AG04449 (cell line): ENCODE results near the gene WDR48.

Source experiments
- CTCF ChIA-PET: fragments of 350-600 bp; formaldehyde crosslinking; extraction: SDS; loops from one replicate; lab custom pipeline; 2021; ENCODE audit warnings: antibody characterized with exemption; lab: Yijun Ruan, JAX
- POLR2A ChIA-PET: fragments of 400-600, 350-600 bp; formaldehyde crosslinking; extraction: SDS; loops from one replicate; lab custom pipeline; 2020; ENCODE audit warnings: antibody characterized with exemption, inconsistent platforms; lab: Yijun Ruan, JAX
- DNase-seq: peaks from one replicate; pipeline ENCODE4 v3.0.0-alpha.2; 2010; ENCODE audit warnings: low read depth, low spot score
- H3K4me3 ChIP-seq: 2 replicates; pipeline ENCODE4 v1.5.1; 2011; ENCODE audit warnings: low read depth, mild to moderate bottlenecking, control low read depth, low read length
- CTCF ChIP-seq: IDR thresholded peaks from one replicate; pipeline ENCODE4 v1.5.1; 2011; ENCODE audit warnings: mild to moderate bottlenecking, moderate library complexity, low read length, control low read depth, inconsistent platforms; ENCODE audit not compliant: insufficient read depth; ENCODE audit errors: missing control alignments

WDR48 gene

GRCh38 chr3:39019299-39019698 is 32.5 kb upstream of the WDR48 start:
- ChIA-PET POLR2A (no interaction called here), CTCF (interaction anchor here (1.2 to 2.8 kb wide), 3 partner anchors 11 to 19 kb away, joined by 3 to 9 read pairs (median 5); no protein-coding TSS in a partner anchor)
- no peak overlapping the region for H3K4me3 ChIP-seq
- TF ChIP-seq CTCF, result no peak
- no peak for DNase-seq

GRCh38 chr3:39021029-39021428 is 30.8 kb upstream of the WDR48 start:
- ChIA-PET POLR2A (no interaction called here), CTCF (interaction anchor here (2.8 kb wide), 1 partner anchor 21 kb away, joined by 9 read pairs; no protein-coding TSS in a partner anchor)
- no peak for TF ChIP-seq CTCF
- no peak for DNase-seq
- no peak overlapping the region for H3K4me3 ChIP-seq

- no peak for DNase-seq
- no peak overlapping the region for H3K4me3 ChIP-seq
- ChIA-PET CTCF (interaction anchor here (2.8 kb wide), 1 partner anchor 21 kb away, joined by 9 read pairs; no protein-coding TSS in a partner anchor), POLR2A (no interaction called here)
- TF ChIP-seq CTCF, result no peak
Observed at GRCh38 chr3:39021465-39022285, 30.1 kb upstream of the WDR48 start.

GRCh38 chr3:39022286-39022630 is 29.6 kb upstream of the WDR48 start:
- H3K4me3 ChIP-seq, result no peak overlapping the region
- CTCF ChIA-PET, result interaction anchor here (2.8 kb wide), 1 partner anchor 22 kb away, joined by 9 read pairs; no protein-coding TSS in a partner anchor
- POLR2A ChIA-PET, result no interaction called here
- TF ChIP-seq CTCF, result no peak
- no peak for DNase-seq

- DNase-seq, result no peak
- ChIA-PET CTCF (no interaction called here), POLR2A (no interaction called here)
- no peak overlapping the region for H3K4me3 ChIP-seq
- TF ChIP-seq CTCF, result no peak
Observed at GRCh38 chr3:39024497-39024896, 27.3 kb upstream of the WDR48 start.

GRCh38 chr3:39025222-39025970 is 26.4 kb upstream of the WDR48 start:
- no peak overlapping the region for H3K4me3 ChIP-seq
- ChIA-PET CTCF (no interaction called here), POLR2A (no interaction called here)
- DNase-seq, result no peak
- TF ChIP-seq CTCF, result no peak
